H1 (cell line): ENCODE measurements around the gene SNX2. TPM values are rescaled to one million over a fixed set of nuclear protein-coding genes. Genes with fewer than 3 reads are reported as not detected.

ENCODE experiments used
- CTCF ChIA-PET: fragments of 300-600 bp; sonication (Branson Sonifier 250); formaldehyde crosslinking; loops from one replicate; lab custom pipeline; 2021; ENCODE audit not compliant: partially characterized antibody; lab: Charles Lee
- POLR2A ChIA-PET: fragments of 300-600 bp; sonication (Branson Sonifier 250); formaldehyde crosslinking; loops from one replicate; lab custom pipeline; 2021; ENCODE audit warnings: inconsistent platforms; ENCODE audit not compliant: partially characterized antibody; lab: Charles Lee
- DNase-seq, 2 experiments: peaks; one replicate each; pipeline versions ENCODE4 v3.0.0 to v3.0.0-alpha.2; 2010 to 2022; ENCODE audit warnings: low spot score in 2 of 2, low read depth in 1 of 2, mixed read lengths in 1 of 2
- FAIRE-seq: peaks from 2 replicates; lab custom pipeline; 2011; peaks lifted over from hg19 to GRCh38; lab: Jason Lieb, UNC
- H2AFZ ChIP-seq: 2 replicates; pipeline ENCODE4 v1.8.1; 2012; ENCODE audit warnings: low read length, inconsistent platforms
- H2AK5ac ChIP-seq: 2 replicates; pipeline ENCODE4 v1.6.1; 2013; ENCODE audit warnings: low read depth, low read length
- H2BK120ac ChIP-seq: replicated peaks from 2 replicates; pipeline ENCODE3; 2013; ENCODE audit warnings: low read depth, low read length, inconsistent platforms
- H2BK12ac ChIP-seq: 2 replicates; pipeline ENCODE4 v1.6.1; 2013; ENCODE audit warnings: low read depth, low read length
- H2BK15ac ChIP-seq: 2 replicates; pipeline ENCODE4 v1.6.1; 2013; ENCODE audit warnings: low read length
- H2BK20ac ChIP-seq: 2 replicates; pipeline ENCODE4 v1.6.1; 2013; ENCODE audit warnings: low read length
- H2BK5ac ChIP-seq: 2 replicates; pipeline ENCODE4 v1.6.1; 2013; ENCODE audit warnings: low read depth, low read length
- H3K14ac ChIP-seq: 2 replicates; pipeline ENCODE4 v1.6.1; 2013; ENCODE audit warnings: inconsistent platforms; ENCODE audit not compliant: insufficient read length
- H3K18ac ChIP-seq: 2 replicates; pipeline ENCODE4 v1.6.1; 2013; ENCODE audit warnings: low read length; ENCODE audit errors: extremely low read depth
- H3K23ac ChIP-seq: 2 replicates; pipeline ENCODE4 v1.6.1; 2013; ENCODE audit warnings: inconsistent platforms; ENCODE audit not compliant: insufficient read length
- H3K23me2 ChIP-seq: 2 replicates; pipeline ENCODE4 v1.6.1; 2013; ENCODE audit warnings: low read depth, low read length
- H3K27ac ChIP-seq: 2 replicates; pipeline ENCODE4 v1.6.1; 2011; ENCODE audit warnings: low read depth, low read length, inconsistent platforms
- H3K27me3 ChIP-seq, 4 experiments: replicated peaks in 1 of 4; 1 replicate in 1 of 4; 2 replicates in 3 of 4; pipeline versions ENCODE4 v1.6.1 to v1.8.1; 2011 to 2013; ENCODE audit warnings: low read length in 3 of 4, mild to moderate bottlenecking in 3 of 4, inconsistent platforms in 2 of 4, mixed read lengths in 2 of 4, moderate library complexity in 1 of 4; ENCODE audit not compliant: control insufficient read depth in 3 of 4, insufficient read depth in 3 of 4; ENCODE audit errors: extremely low read depth in 1 of 4
- H3K36me3 ChIP-seq, 4 experiments: 2 replicates each; pipeline versions ENCODE4 v1.6.1 to v1.8.1; 2011 to 2013; ENCODE audit warnings: mild to moderate bottlenecking in 4 of 4, low read length in 3 of 4, moderate library complexity in 2 of 4, control low read depth in 1 of 4, inconsistent platforms in 1 of 4; ENCODE audit not compliant: insufficient read depth in 4 of 4, control insufficient read depth in 2 of 4
- H3K4ac ChIP-seq: replicated peaks from 2 replicates; pipeline ENCODE3; 2013; ENCODE audit warnings: low read length, low read depth, mixed read lengths, inconsistent platforms; ENCODE audit not compliant: insufficient read length
- H3K4me1 ChIP-seq, 4 experiments: replicated peaks in 1 of 4; 1 replicate in 1 of 4; 2 replicates in 3 of 4; pipeline versions ENCODE4 v1.6.1 to v1.8.1; 2011 to 2013; ENCODE audit warnings: low read length in 3 of 4, inconsistent platforms in 2 of 4, mixed read lengths in 1 of 4; ENCODE audit not compliant: insufficient read depth in 4 of 4, control insufficient read depth in 3 of 4
- H3K4me2 ChIP-seq, 2 experiments: 2 replicates each; pipeline versions ENCODE4 v1.6.1 to v1.8.1; 2011 to 2013; ENCODE audit warnings: low read depth in 2 of 2, low read length in 2 of 2, control low read depth in 1 of 2, inconsistent platforms in 1 of 2, mild to moderate bottlenecking in 1 of 2; ENCODE audit not compliant: insufficient read depth in 1 of 2
- H3K4me3 ChIP-seq, 4 experiments: fragments of 200-600, 300-600 bp in 1 of 4; sonication (generic), shearing (Covaris generic), sonication (Bioruptor Twin) in 1 of 4; 2 replicates each; pipeline versions ENCODE4 v1.5.1 to v1.8.1; 2011 to 2016; ENCODE audit warnings: low read length in 4 of 4, low read depth in 3 of 4, control low read depth in 2 of 4, inconsistent platforms in 2 of 4, mild to moderate bottlenecking in 2 of 4, mixed read lengths in 1 of 4, moderate library complexity in 1 of 4; ENCODE audit not compliant: insufficient read depth in 2 of 4; ENCODE audit errors: extremely low read depth in 1 of 4
- H3K56ac ChIP-seq: replicated peaks from 2 replicates; pipeline ENCODE3; 2013; ENCODE audit warnings: low read depth, mild to moderate bottlenecking, mixed read lengths, low read length, inconsistent platforms; ENCODE audit not compliant: insufficient read length
- H3K79me1 ChIP-seq: 2 replicates; pipeline ENCODE4 v1.6.1; 2013; ENCODE audit warnings: low read depth, low read length, control low read depth
- H3K79me2 ChIP-seq, 2 experiments: 2 replicates each; pipeline versions ENCODE4 v1.6.1 to v1.8.1; 2012 to 2013; ENCODE audit warnings: low read length in 2 of 2, mild to moderate bottlenecking in 2 of 2, inconsistent platforms in 1 of 2; ENCODE audit not compliant: insufficient read depth in 2 of 2, control insufficient read depth in 1 of 2
- H3K9ac ChIP-seq, 4 experiments: replicated peaks in 1 of 4; 1 replicate in 1 of 4; 2 replicates in 3 of 4; pipeline versions ENCODE4 v1.6.1 to v1.8.1; 2011 to 2013; ENCODE audit warnings: low read depth in 3 of 4, low read length in 3 of 4, control low read depth in 2 of 4, mild to moderate bottlenecking in 2 of 4, moderate library complexity in 2 of 4, inconsistent platforms in 1 of 4; ENCODE audit errors: extremely low read depth in 1 of 4
- H3K9me3 ChIP-seq, 2 experiments: 2 replicates each; pipeline versions ENCODE4 v1.6.1 to v1.8.1; 2012 to 2013; ENCODE audit warnings: mild to moderate bottlenecking in 2 of 2, moderate library complexity in 2 of 2, control low read depth in 1 of 2, inconsistent platforms in 1 of 2, low read depth in 1 of 2, low read length in 1 of 2, mixed read lengths in 1 of 2; ENCODE audit not compliant: insufficient read depth in 2 of 2
- H4K20me1 ChIP-seq, 2 experiments: replicated peaks in 1 of 2; 2 replicates each; pipeline versions ENCODE3 to v1.8.1; 2011 to 2013; ENCODE audit warnings: inconsistent platforms in 2 of 2, low read length in 2 of 2, mild to moderate bottlenecking in 1 of 2; ENCODE audit not compliant: insufficient read depth in 2 of 2, control insufficient read depth in 1 of 2
- H4K5ac ChIP-seq: 2 replicates; pipeline ENCODE4 v1.6.1; 2013; ENCODE audit warnings: low read length, low read depth, mixed read lengths, inconsistent platforms; ENCODE audit not compliant: insufficient read length
- H4K8ac ChIP-seq: 2 replicates; pipeline ENCODE4 v1.8.0; 2013; ENCODE audit warnings: mild to moderate bottlenecking, moderate library complexity, low read length, inconsistent platforms; ENCODE audit not compliant: insufficient read depth; ENCODE audit errors: extremely low read depth
- H4K91ac ChIP-seq: replicated peaks from 2 replicates; pipeline ENCODE3; 2013; ENCODE audit warnings: low read length, mixed read lengths, inconsistent platforms; ENCODE audit not compliant: insufficient read length
- ASH2L ChIP-seq: fragments of 200-600, 300-600 bp; sonication (generic); IDR thresholded peaks from one replicate; pipeline ENCODE4 v1.7.1; 2017; ENCODE audit warnings: low read length
- ATF2 ChIP-seq: IDR thresholded peaks from 2 replicates; pipeline ENCODE4 v1.6.1; 2012; ENCODE audit warnings: low read length, inconsistent platforms
- E2F6 ChIP-seq: IDR thresholded peaks from 2 replicates; pipeline ENCODE4 v1.6.1; 2012; ENCODE audit warnings: inconsistent platforms
- EP300 ChIP-seq, 2 experiments: IDR thresholded peaks; 1 replicate in 1 of 2; 2 replicates in 1 of 2; pipeline ENCODE4 v1.6.1; 2011 to 2012; ENCODE audit warnings: low read depth in 2 of 2, low read length in 2 of 2, mild to moderate bottlenecking in 2 of 2, borderline replicate concordance in 1 of 2, inconsistent platforms in 1 of 2, moderate library complexity in 1 of 2
- GABPA ChIP-seq: IDR thresholded peaks from 2 replicates; pipeline ENCODE4 v1.6.1; 2011; ENCODE audit warnings: mild to moderate bottlenecking, low read length, moderate library complexity, borderline replicate concordance; ENCODE audit not compliant: insufficient read depth
- MAFK ChIP-seq: IDR thresholded peaks from 2 replicates; pipeline ENCODE4 v1.6.1; 2012; ENCODE audit warnings: low read depth, mild to moderate bottlenecking, improper control_type of control experiment, low read length
- POU5F1 ChIP-seq: IDR thresholded peaks from 2 replicates; pipeline ENCODE4 v1.6.1; 2011; ENCODE audit warnings: low read depth, mild to moderate bottlenecking, low read length, moderate library complexity
- RAD21 ChIP-seq, 2 experiments: IDR thresholded peaks in 1 of 2; conservative IDR thresholded peaks in 1 of 2; 2 replicates each; pipeline ENCODE4 v1.6.1; 2011; ENCODE audit warnings: low read depth in 2 of 2, low read length in 2 of 2, improper control_type of control experiment in 1 of 2, inconsistent platforms in 1 of 2, mild to moderate bottlenecking in 1 of 2, moderate library complexity in 1 of 2
- RFX5 ChIP-seq: IDR thresholded peaks from 2 replicates; pipeline ENCODE4 v1.6.1; 2011; ENCODE audit warnings: low read depth, low read length, improper control_type of control experiment, borderline replicate concordance
- TAF1 ChIP-seq: IDR thresholded peaks from 2 replicates; pipeline ENCODE4 v1.6.1; 2011; ENCODE audit warnings: mild to moderate bottlenecking, low read depth, low read length
- WGBS, 2 experiments: shearing (Covaris generic) in 1 of 2; methylation state at CpG; one replicate each; pipeline versions ENCODE4 v1.1.6 to v1.1.7; 2013 to 2015; ENCODE audit warnings: low lambda C conversion rate in 2 of 2, mixed read lengths in 2 of 2, inconsistent platforms in 1 of 2, low coverage in 1 of 2, missing lambda C conversion rate in 1 of 2; ENCODE audit not compliant: insufficient replicate concordance in 2 of 2, insufficient coverage in 1 of 2, insufficient read length in 1 of 2; ENCODE audit errors: extremely low coverage in 1 of 2, missing lambda C conversion rate in 1 of 2; 5-methylcytosine and 5-hydroxymethylcytosine counted together
- polyA plus RNA-seq, 7 experiments: library from polyadenylated mRNA; depleted of rRNA in 3 of 7; stranded (reverse) in 5 of 7; unstranded in 2 of 7; fragments of >200 nt in 5 of 7; fragments of 200-250 nt in 2 of 7; gene quantifications; 1 replicate in 5 of 7; 2 replicates in 1 of 7; 4 replicates in 1 of 7; pipeline versions ENCODE4 v1.2.1 to v1.2.3, GENCODE V29; 2011 to 2013; ENCODE audit warnings: missing spikeins in 2 of 7, mixed read lengths in 2 of 7
- total RNA-seq: library from RNA; stranded (reverse); fragmentation: NEBNext Ultra II Directional; extraction: Animal tissue kit (Norgen Biotek cat#: 25700); gene quantifications from 2 replicates; pipeline ENCODE4 v1.2.1, GENCODE V29; 2021

SNX2 gene
- total and polyA plus RNA-seq, 2 of the 8 experiments (the other 6 are each of a cell fraction or from before 2014, with no cell fraction given): 51.0 to 61.2 TPM

GRCh38 chr5:122864400-122864799 lies 89.5 kb downstream of the SNX2 start:
- no peak overlapping the region for H3K18ac ChIP-seq
- H2BK120ac ChIP-seq: no peak overlapping the region
- H2BK20ac ChIP-seq: no peak overlapping the region
- H4K91ac ChIP-seq: no peak overlapping the region
- no peaks in the 10 kb centered on the region for H3K27me3 ChIP-seq
- H3K4me3 ChIP-seq: no peak overlapping the region
- no peak overlapping the region for H2BK5ac ChIP-seq
- no peak overlapping the region for H3K4ac ChIP-seq
- H2AFZ ChIP-seq: no peak overlapping the region
- FAIRE-seq: no peak
- H2BK15ac ChIP-seq: no peak overlapping the region
- H3K56ac ChIP-seq: no peak overlapping the region
- H3K36me3 ChIP-seq: no peaks in the 10 kb centered on the region; a peak in 1 of 8 replicates
- 71% methylated on average over 6 of the region's 6 CpGs; no CpG with 5 or more reads in 1 of the 2 experiments for WGBS, 2 experiments
- no peak overlapping the region; a peak in 1 of 4 replicates for H3K4me2 ChIP-seq
- H3K23ac ChIP-seq: no peak overlapping the region
- H2BK12ac ChIP-seq: no peak overlapping the region
- CTCF ChIA-PET: interaction anchor here (1.2 kb wide), 1 partner anchor 136 kb away, joined by 3 read pairs; no protein-coding TSS in a partner anchor
- H4K5ac ChIP-seq: no peak overlapping the region
- H3K27ac ChIP-seq: no peak overlapping the region
- no peak overlapping the region for H3K9ac ChIP-seq
- POLR2A ChIA-PET: interaction anchor here (1.4 kb wide), 1 partner anchor 16 kb away, joined by 5 read pairs; no protein-coding TSS in a partner anchor
- H4K20me1 ChIP-seq: no peaks in the 10 kb centered on the region
- H3K9me3 ChIP-seq: no peaks in the 10 kb centered on the region
- no peaks in the 10 kb centered on the region; a peak in 1 of 4 replicates for H3K79me2 ChIP-seq
- H3K14ac ChIP-seq: no peak overlapping the region
- no peak overlapping the region for H4K8ac ChIP-seq
- no peak for DNase-seq
- no peak overlapping the region for H2AK5ac ChIP-seq
- peaks cover 0 to 2% (median 0%) of the 10 kb centered on the region in 4 experiments; a peak in 2 of 7 replicates for H3K4me1 ChIP-seq
- H3K79me1 ChIP-seq: no peaks in the 10 kb centered on the region
- peaks cover 2% of the 10 kb centered on the region; the same call in 1 of the 2 replicates for H3K23me2 ChIP-seq
- TF ChIP-seq GABPA: no peak
- TF ChIP-seq TAF1: no peak
- TF ChIP-seq E2F6: no peak
- no peak for TF ChIP-seq MAFK
- TF ChIP-seq ASH2L: no peak
- TF ChIP-seq RAD21 (IDR thresholded peaks at IDR 0.05 in 1 of 2, conservative IDR thresholded peaks at IDR 0.05 in 1 of 2; ENCODE audit: low read depth in 2 of 2, low read length in 2 of 2): no peak
- TF ChIP-seq EP300 (IDR thresholded peaks at IDR 0.05; ENCODE audit: borderline replicate concordance in 1 of 2, low read depth in 2 of 2, low read length in 2 of 2): no peak
- no peak for TF ChIP-seq POU5F1
- TF ChIP-seq RFX5: no peak
- no peak for TF ChIP-seq ATF2
